Measurements from ENCODE around the gene MYH11. TPM values are rescaled to one million over a fixed set of nuclear protein-coding genes. Genes with fewer than 3 reads are reported as not detected.
"Not testable (repeated sequence)": the region's sequence is repeated elsewhere in the genome, so short reads cannot be mapped to it uniquely, and the experiment has no call there.

The MYH11 gene
- total RNA-seq, 2 donors from 2014 or later: 64.7 to 75.8 TPM

- intact Hi-C loops (cut with DNase I): loop anchor here (5.0 to 10.0 kb wide), 2 partner anchors 48 to 56 kb away; no protein-coding TSS in a partner anchor
- peak; percentile 18 to 27 for ATAC-seq
These were observed 33.9 kb downstream of the MYH11 start for GRCh38 chr16:15822957-15823356.

GRCh38 chr16:15820837-15821236 is 36.0 kb downstream of the MYH11 start:
- intact Hi-C loops (cut with DNase I): loop anchor here (5.0 to 10.0 kb wide), 2 partner anchors 46 to 54 kb away; no protein-coding TSS in a partner anchor
- DNase-seq (no peak), ATAC-seq (no peak)

More at GRCh38 chr16:15822957-15823356, 33.9 kb downstream of the MYH11 start:
- no peak for DNase-seq

- ATAC-seq (no peak), DNase-seq (no peak)
- intact Hi-C loops (cut with DNase I): no loop called here
These were observed 37.8 kb downstream of the MYH11 start for GRCh38 chr16:15819046-15819445.

- ATAC-seq (no peak), DNase-seq (no peak)
- intact Hi-C loops (cut with DNase I): no loop called here
These were observed 39.4 kb downstream of the MYH11 start for GRCh38 chr16:15817446-15817845.

GRCh38 chr16:15816228-15816627 is 40.6 kb downstream of the MYH11 start:
- intact Hi-C loops (cut with DNase I): no loop called here
- no peak for ATAC-seq
- no peak for DNase-seq

- ATAC-seq; intact Hi-C loops (cut with DNase I); DNase-seq: not testable (repeated sequence)
These were observed 44.5 kb downstream of the MYH11 start for GRCh38 chr16:15812401-15812750.

- DNase-seq: peak; percentile 42
- intact Hi-C loops (cut with DNase I): no loop called here
- peak; percentile 87 to 91 for ATAC-seq
These were observed 45.1 kb downstream of the MYH11 start for GRCh38 chr16:15811481-15812400.

- DNase-seq (no peak), ATAC-seq (no peak)
- intact Hi-C loops (cut with DNase I): no loop called here
These were observed 45.9 kb downstream of the MYH11 start for GRCh38 chr16:15810949-15811348.

GRCh38 chr16:15810411-15810810 is 46.4 kb downstream of the MYH11 start:
- ATAC-seq (no peak), DNase-seq (no peak)
- intact Hi-C loops (cut with DNase I): no loop called here

GRCh38 chr16:15809297-15809696 is 47.5 kb downstream of the MYH11 start:
- DNase-seq; intact Hi-C loops (cut with DNase I); ATAC-seq: not testable (repeated sequence)

- intact Hi-C loops (cut with DNase I): no loop called here
- DNase-seq: no peak
- no peak for ATAC-seq
These were observed 48.8 kb downstream of the MYH11 start for GRCh38 chr16:15808071-15808470.

- intact Hi-C loops (cut with DNase I): no loop called here
- DNase-seq: peak; percentile 44
- peak in 1 of 2 donors; percentile 23 for ATAC-seq
These were observed 49.2 kb downstream of the MYH11 start for GRCh38 chr16:15807603-15808009.

- intact Hi-C loops (cut with DNase I): no loop called here
- no peak for DNase-seq
- no peak for ATAC-seq
These were observed 53.2 kb downstream of the MYH11 start for GRCh38 chr16:15803618-15804017.

GRCh38 chr16:15799851-15800495 is 56.9 kb downstream of the MYH11 start:
- DNase-seq: no peak
- no peak for ATAC-seq

GRCh38 chr16:15798671-15799070 is 58.2 kb downstream of the MYH11 start:
- ATAC-seq (no peak), DNase-seq (no peak)

More at GRCh38 chr16:15799851-15800495, 56.9 kb downstream of the MYH11 start:
- intact Hi-C loops (cut with DNase I): no loop called here

GRCh38 chr16:15796885-15797284 is 59.9 kb downstream of the MYH11 start:
- no peak for ATAC-seq
- DNase-seq: no peak
- intact Hi-C loops (cut with DNase I): no loop called here

More at GRCh38 chr16:15798671-15799070, 58.2 kb downstream of the MYH11 start:
- intact Hi-C loops (cut with DNase I): no loop called here

- ATAC-seq: no peak
- intact Hi-C loops (cut with DNase I): no loop called here
- no peak for DNase-seq
These were observed 61.2 kb downstream of the MYH11 start for GRCh38 chr16:15795615-15796014.

- intact Hi-C loops (cut with DNase I): no loop called here
- no peak for DNase-seq
These were observed 64.3 kb downstream of the MYH11 start for GRCh38 chr16:15792563-15792971.

GRCh38 chr16:15790458-15790857 is 66.4 kb downstream of the MYH11 start:
- intact Hi-C loops (cut with DNase I): no loop called here
- DNase-seq (no peak), ATAC-seq (no peak)

More at GRCh38 chr16:15792563-15792971, 64.3 kb downstream of the MYH11 start:
- ATAC-seq: no peak

- intact Hi-C loops (cut with DNase I); DNase-seq; ATAC-seq: not testable (repeated sequence)
These were observed 67.0 kb downstream of the MYH11 start for GRCh38 chr16:15789816-15790215.

Measured in left cardiac atrium (tissue), 4 donors.